ENCODE data around the gene TESK2.

TESK2 gene

DNA sequence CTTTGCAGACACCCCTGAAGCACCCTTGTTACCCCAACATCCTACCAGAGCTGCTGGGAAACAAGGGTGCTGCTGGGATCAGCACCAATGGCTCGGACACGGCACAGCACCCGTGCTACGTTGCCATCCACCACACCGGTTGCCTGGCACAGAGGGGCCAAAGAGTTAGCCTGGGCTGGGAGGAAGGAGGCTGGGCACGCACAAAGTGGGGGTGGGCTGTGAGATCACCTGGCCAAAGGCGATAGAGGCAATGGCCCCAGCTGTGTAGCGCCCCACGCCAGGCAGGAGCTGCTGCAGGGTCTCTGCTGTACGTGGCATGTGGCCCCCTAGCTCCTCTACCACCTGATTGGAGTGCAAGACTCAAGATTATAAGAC, 158.6 kb downstream of the TESK2 start:
- peaks cover 52% of the 10 kb centered on the region for H3K4me1 ChIP-seq
- no peak overlapping the region for H3K27ac ChIP-seq
- no peak overlapping the region for H3K4me2 ChIP-seq
- H3K27me3 ChIP-seq = no peaks in the 10 kb centered on the region
- TF ChIP-seq Cebpa-rat (IDR thresholded peaks at IDR 0.05) = no peak
- H4K20me1 ChIP-seq = no peaks in the 10 kb centered on the region
- no peak overlapping the region for H3K4me3 ChIP-seq
- H3K9me3 ChIP-seq = no peaks in the 10 kb centered on the region
- H3K9ac ChIP-seq = no peak overlapping the region
- peaks cover 59% of the 10 kb centered on the region for H3K36me3 ChIP-seq

DNA sequence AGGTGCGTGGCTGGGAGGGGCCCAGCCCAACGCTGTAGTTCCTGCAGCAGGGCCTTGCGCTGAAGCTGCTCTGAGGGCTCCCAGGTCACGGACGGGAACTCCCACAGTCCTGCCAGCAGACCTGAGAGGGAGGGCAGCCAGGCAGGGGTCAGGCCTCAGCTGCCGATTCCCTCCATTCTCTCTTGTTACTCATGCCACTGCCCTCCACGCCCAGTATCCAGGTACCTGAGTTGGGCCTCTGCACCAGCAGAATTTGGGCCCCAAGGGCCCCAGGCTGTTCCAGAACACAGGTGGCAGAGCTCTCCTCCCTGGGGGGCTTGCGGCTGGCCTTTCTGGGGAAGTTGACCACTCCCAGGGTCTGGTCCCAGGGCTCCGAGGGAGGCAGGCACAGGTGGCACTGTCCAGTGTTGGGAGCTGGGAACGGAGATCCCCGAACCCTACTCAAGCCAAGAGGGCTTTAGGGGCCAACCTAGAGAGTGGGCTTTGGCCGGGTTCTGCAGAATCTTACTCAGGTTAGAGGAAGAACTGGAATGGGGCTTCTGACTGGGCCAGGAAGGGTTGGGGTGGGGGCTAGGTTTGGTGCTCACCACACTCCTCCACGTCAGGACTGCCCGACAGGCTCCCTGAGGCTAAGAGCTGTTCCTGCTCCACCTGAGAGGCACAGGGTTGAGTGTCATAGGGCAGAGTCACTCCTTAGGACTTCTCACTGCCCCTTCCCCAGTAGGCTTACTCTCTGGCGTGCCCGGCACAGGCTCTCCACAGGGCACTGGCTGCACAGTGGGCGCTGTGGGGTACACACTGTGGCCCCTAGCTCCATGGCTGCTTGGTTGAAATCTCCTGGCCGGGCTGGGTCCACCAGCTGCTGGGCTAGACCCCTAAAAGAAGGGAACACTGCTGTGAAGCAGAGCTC, 159.3 kb downstream of the TESK2 start:
- TF ChIP-seq Cebpa-rat (IDR thresholded peaks at IDR 0.05) = no peak
- Histone ChIP-seq H4K20me1 (no peaks in the 10 kb centered on the region), H3K27me3 (no peaks in the 10 kb centered on the region), H3K36me3 (peaks cover 59% of the 10 kb centered on the region), H3K9ac (no peak overlapping the region), H3K9me3 (no peaks in the 10 kb centered on the region), H3K4me2 (peak overlapping the region; percentile 14; the same call in 1 of the 2 replicates), H3K27ac (no peak overlapping the region), H3K4me1 (peaks cover 58% of the 10 kb centered on the region), H3K4me3 (no peak overlapping the region)

DNA sequence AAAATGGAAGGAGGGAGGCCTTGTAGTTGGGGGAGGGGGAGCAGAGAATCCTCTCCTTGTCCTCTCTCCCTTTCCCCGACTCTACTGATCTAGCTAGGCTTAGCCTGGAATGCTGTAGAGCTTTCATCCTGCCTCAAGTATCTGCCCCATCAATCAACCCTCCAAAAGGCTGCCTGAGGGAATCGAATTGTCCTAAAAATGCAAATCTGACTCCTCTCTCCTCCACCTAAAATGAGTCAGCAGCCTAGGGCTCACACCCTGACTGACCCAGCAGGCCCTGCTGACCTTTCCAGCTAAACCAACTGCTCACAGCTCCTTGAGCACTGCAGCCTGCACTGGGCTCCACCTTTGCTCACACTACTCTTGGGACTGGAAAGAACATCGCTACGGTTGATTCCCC, 161.5 kb downstream of the TESK2 start:
- Histone ChIP-seq H3K36me3 (peaks cover 59% of the 10 kb centered on the region), H4K20me1 (no peaks in the 10 kb centered on the region), H3K4me1 (peaks cover 60% of the 10 kb centered on the region), H3K9me3 (no peaks in the 10 kb centered on the region), H3K4me2 (peak overlapping the region; percentile 94), H3K27ac (no peak overlapping the region), H3K9ac (no peak overlapping the region; the same call in 1 of the 2 replicates), H3K27me3 (no peaks in the 10 kb centered on the region), H3K4me3 (no peak overlapping the region)
- TF ChIP-seq Cebpa-rat (IDR thresholded peaks at IDR 0.05) = no peak

DNA sequence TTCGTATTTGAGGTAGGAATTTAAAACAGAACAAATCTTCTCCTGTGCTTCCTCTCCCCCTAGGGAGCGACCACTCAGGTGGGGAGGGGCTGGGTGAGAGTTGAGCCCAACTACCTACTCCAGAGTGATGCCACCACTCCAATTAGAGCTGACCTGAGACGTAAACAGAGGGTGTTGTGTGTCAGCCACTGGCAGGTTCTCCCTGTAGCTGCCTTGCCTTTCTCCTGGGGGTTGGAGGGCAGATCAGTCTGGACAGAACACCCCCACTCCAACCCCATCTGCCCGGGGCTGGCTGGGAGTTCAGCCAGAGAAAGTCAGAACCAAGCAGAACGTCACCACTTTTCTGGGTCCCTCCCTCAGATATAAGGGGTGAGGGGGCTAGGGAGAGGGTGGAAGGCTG, 162.3 kb downstream of the TESK2 start:
- Histone ChIP-seq H3K36me3 (peaks cover 52% of the 10 kb centered on the region), H3K4me1 (peaks cover 52% of the 10 kb centered on the region), H3K4me2 (peak overlapping the region; percentile 94), H4K20me1 (no peaks in the 10 kb centered on the region), H3K9ac (no peak overlapping the region), H3K27ac (0 out of 2 replicates have a peak overlapping the region, but pooled peaks have one; percentile 4), H3K9me3 (no peaks in the 10 kb centered on the region), H3K27me3 (no peaks in the 10 kb centered on the region), H3K4me3 (peak overlapping the region; percentile 69)
- no peak for TF ChIP-seq Cebpa-rat (IDR thresholded peaks at IDR 0.05)

DNA sequence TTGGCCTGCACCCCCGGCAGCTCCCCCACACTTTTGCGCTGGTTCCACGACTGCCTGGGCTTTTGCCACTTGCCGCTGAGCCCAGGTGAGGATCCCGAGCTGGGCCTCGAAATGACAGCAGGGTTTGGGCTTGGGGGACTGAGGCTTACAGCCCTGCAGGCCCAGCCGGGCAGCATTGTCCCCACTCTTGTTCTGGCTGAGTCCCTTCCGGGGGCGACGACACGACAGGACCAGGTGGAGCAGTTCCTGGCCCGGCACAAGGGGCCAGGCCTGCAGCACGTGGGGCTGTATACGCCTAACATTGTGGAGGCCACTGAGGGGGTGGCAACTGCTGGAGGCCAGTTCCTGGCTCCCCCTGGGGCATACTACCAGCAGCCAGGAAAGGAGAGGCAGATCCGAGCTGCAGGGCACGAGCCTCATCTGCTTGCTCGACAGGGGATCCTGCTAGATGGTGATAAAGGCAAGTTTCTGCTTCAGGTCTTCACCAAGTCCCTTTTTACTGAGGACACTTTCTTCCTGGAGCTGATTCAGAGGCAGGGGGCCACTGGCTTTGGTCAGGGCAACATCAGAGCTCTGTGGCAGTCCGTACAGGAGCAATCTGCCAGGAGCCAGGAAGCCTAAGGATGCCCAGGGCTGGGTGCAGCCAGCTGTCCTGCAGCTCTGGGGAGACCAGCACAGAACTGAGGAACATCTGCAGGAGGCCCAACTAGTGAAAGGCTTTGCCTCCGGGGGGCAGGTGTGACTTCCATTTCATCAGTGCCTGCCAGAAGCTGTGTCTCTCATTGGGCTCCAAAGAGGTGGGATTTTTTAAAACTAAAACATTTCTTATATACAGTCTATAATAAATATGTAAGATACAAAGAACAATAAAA, 163.1 kb downstream of the TESK2 start:
- H3K36me3 ChIP-seq = peaks cover 44% of the 10 kb centered on the region
- peak overlapping the region; percentile 94 for H3K4me2 ChIP-seq
- TF ChIP-seq Cebpa-rat (IDR thresholded peaks at IDR 0.05) = no peak

DNA sequence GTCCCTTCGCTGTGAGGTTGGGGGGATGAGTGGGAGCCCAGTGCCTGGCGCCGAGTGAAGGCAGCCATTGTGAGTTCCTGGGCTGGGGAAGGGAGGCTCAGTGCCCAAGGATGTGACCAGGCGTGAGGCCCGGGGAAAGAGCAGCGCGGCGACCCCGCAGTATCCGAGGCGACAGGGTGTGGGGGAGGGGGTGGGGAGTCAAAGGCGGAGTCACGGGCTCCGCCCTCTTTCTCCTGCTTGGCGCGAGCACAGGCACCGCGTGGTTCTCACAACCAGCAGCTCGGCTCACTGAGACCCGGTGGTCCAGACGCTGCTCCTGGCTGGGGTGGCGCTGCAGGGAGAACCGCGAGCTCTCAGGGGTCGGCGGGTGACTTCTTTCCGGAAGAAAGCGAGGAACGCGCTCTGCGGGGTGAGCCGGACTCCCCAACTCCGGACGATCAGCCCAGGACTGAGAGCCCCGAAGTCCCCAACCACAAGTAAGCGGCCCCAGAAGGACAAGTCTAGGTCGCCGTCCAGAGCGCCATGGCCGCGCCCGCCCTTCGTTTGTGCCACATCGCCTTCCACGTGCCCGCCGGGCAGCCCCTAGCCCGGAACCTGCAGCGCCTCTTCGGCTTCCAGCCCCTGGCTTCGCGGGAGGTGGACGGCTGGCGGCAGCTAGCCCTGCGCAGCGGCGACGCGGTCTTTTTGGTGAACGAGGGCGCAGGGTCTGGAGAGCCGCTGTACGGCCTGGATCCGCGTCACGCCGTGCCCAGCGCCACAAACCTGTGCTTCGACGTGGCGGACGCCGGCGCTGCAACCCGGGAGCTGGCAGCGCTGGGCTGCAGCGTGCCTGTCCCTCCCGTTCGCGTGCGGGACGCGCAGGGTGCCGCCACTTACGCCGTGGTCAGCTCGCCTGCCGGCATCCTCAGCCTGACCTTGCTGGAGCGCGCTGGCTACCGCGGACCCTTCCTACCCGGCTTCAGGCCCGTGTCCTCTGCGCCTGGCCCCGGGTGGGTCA, 164.0 kb downstream of the TESK2 start, which contains the start of gene HPDL:
Gene HPDL, plus strand, starts transcription at position 269 of the 997 bp plus-strand sequence. Its CDS starts 254 bp downstream, at position 523.
- H3K9ac ChIP-seq = peak within 1 kb of the TSS; percentile 82
- H3K27ac ChIP-seq = peak within 1 kb of the TSS; percentile 85
- no peaks in the 10 kb centered on the region for H3K9me3 ChIP-seq
- peak within 1 kb of the TSS; percentile 94 for H3K4me2 ChIP-seq
- peak within 1 kb of the TSS; percentile 69 for H3K4me3 ChIP-seq
- H3K36me3 ChIP-seq = peaks cover 34% of the 10 kb centered on the region
- H3K27me3 ChIP-seq = no peaks in the 10 kb centered on the region
- H3K4me1 ChIP-seq = peaks cover 52% of the 10 kb centered on the region
- no peaks in the 10 kb centered on the region for H4K20me1 ChIP-seq
- TF ChIP-seq Cebpa-rat (IDR thresholded peaks at IDR 0.05) = no peak

More for the DNA sequence above, 163.1 kb downstream of the TESK2 start:
- Histone ChIP-seq H3K9ac (peak overlapping the region; percentile 82), H3K4me3 (peak overlapping the region; percentile 69), H3K4me1 (peaks cover 52% of the 10 kb centered on the region), H3K27me3 (no peaks in the 10 kb centered on the region), H3K9me3 (no peaks in the 10 kb centered on the region), H4K20me1 (no peaks in the 10 kb centered on the region), H3K27ac (peak overlapping the region; percentile 85)

DNA sequence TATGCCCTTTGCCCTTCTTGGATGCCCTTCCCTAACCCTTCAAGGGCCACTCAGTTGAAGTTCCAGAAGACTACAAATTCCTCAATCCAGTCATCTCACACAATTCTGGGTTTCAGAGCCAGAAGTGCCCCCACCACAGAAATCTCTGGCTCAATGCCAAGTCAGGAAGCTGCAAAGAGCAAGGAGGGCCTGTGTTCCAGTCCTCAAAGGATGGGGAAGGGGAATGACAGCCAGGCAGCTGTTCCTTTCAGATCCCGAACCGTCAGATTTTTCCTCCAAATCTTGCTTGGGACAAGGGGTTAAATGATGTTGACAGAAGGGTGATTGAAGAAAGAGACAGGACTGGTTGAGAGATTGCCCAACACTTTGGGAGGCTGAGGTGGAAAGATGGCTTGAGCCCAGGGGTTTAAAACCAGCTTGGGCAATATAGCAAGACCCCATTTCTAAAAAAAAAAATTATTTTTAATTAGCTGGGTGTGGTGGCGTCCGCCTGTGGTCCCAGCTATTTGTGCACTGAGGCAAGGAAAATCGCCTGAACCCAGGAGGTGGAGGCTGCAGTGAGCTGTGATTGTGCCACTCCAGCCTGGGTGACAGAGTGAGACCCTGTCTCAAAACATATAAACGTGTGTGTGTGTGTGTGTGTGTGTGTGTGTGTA, 165.0 kb downstream of the TESK2 start:
- Histone ChIP-seq H3K27me3 (no peaks in the 10 kb centered on the region), H3K4me1 (peaks cover 47% of the 10 kb centered on the region), H4K20me1 (no peaks in the 10 kb centered on the region), H3K4me3 (peak overlapping the region; percentile 69), H3K36me3 (peaks cover 25% of the 10 kb centered on the region), H3K9me3 (no peaks in the 10 kb centered on the region), H3K27ac (peak overlapping the region; percentile 85), H3K9ac (peak overlapping the region; percentile 82), H3K4me2 (peak overlapping the region; percentile 94)
- TF ChIP-seq Cebpa-rat (IDR thresholded peaks at IDR 0.05) = no peak

DNA sequence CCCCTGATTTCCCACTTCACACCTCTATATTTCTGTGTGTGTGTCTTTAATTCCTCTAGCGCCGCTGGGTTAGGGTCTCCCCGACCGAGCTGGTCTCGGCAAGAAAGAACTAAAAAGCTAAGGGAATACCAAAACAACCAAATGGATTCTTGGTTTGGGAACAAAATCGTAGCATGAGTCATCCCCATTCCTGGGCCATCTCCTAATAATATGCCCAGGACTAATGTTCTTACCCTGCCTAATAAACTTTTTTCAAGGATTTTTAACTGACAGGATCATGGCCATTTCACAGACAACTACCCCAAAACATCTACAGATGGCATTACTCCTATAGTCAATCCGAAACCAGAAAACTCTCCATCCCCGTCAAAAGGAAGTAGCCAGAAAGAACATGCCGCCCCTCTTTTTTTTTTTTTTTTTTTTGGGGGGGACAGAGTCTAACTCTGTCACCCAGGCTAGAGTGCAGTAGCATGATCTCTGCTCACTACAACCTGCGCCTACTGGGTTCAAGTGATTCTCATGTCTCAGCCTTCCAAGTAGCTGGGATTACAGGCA, 168.4 kb downstream of the TESK2 start:
- TF ChIP-seq Cebpa-rat (IDR thresholded peaks at IDR 0.05) = no peak
- Histone ChIP-seq H3K9me3 (no peaks in the 10 kb centered on the region), H4K20me1 (no peaks in the 10 kb centered on the region), H3K4me3 (no peak overlapping the region), H3K4me2 (no peak overlapping the region), H3K36me3 (no peaks in the 10 kb centered on the region), H3K4me1 (peaks cover 19% of the 10 kb centered on the region), H3K9ac (no peak overlapping the region), H3K27ac (no peak overlapping the region), H3K27me3 (no peaks in the 10 kb centered on the region)
